CD14-positive monocyte (primary cell): ENCODE results near the gene NEGR1. TPM values are rescaled to one million over a fixed set of nuclear protein-coding genes. Genes with fewer than 3 reads are reported as not detected.

Experiments
- DNase-seq, 3 donors: peaks; one replicate each; pipeline ENCODE4 v3.0.0-alpha.2; 2011 to 2022
- H2AFZ ChIP-seq: 2 replicates; pipeline ENCODE4 v1.6.0; 2012; ENCODE audit warnings: mild to moderate bottlenecking, low read depth, low read length, inconsistent platforms; ENCODE audit not compliant: insufficient read depth, poor library complexity, severe bottlenecking
- H3K27ac ChIP-seq, 2 donors: 1 replicate in 1 of 2; 2 replicates in 1 of 2; pipeline ENCODE4 v1.5.1; 2012 to 2013; ENCODE audit warnings: low read length in 2 of 2, control low read depth in 1 of 2, inconsistent platforms in 1 of 2, low read depth in 1 of 2, mild to moderate bottlenecking in 1 of 2
- H3K27me3 ChIP-seq, 2 donors: one replicate each; pipeline versions ENCODE4 v1.6.0 to v1.6.1; 2011 to 2013; ENCODE audit warnings: low read length in 2 of 2; ENCODE audit not compliant: control insufficient read depth in 2 of 2, insufficient read depth in 2 of 2
- H3K36me3 ChIP-seq, 2 donors: replicated peaks in 1 of 2; 1 replicate in 1 of 2; 2 replicates in 1 of 2; pipeline versions ENCODE4 v1.5.1 to v1.6.1; 2012 to 2013; ENCODE audit warnings: low read length in 2 of 2, control low read depth in 1 of 2, inconsistent platforms in 1 of 2, mild to moderate bottlenecking in 1 of 2; ENCODE audit not compliant: insufficient read depth in 2 of 2, control insufficient read depth in 1 of 2
- H3K4me1 ChIP-seq, 2 donors: 1 replicate in 1 of 2; 2 replicates in 1 of 2; pipeline versions ENCODE4 v1.5.1 to v1.6.1; 2012 to 2013; ENCODE audit warnings: low read length in 2 of 2, control low read depth in 1 of 2, inconsistent platforms in 1 of 2, mild to moderate bottlenecking in 1 of 2, moderate library complexity in 1 of 2; ENCODE audit not compliant: insufficient read depth in 2 of 2, control insufficient read depth in 1 of 2
- H3K4me2 ChIP-seq: replicated peaks from 2 replicates; pipeline ENCODE3; 2012; ENCODE audit warnings: low read length, moderate library complexity, mild to moderate bottlenecking; ENCODE audit not compliant: poor library complexity, severe bottlenecking; ENCODE audit errors: extremely low read depth
- H3K4me3 ChIP-seq, 3 experiments: fragments of 200-600 bp in 1 of 3; sonication (generic) in 1 of 3; replicated peaks in 1 of 3; 1 replicate in 2 of 3; 2 replicates in 1 of 3; pipeline ENCODE4 v1.5.1; 2011 to 2013; ENCODE audit warnings: low read length in 3 of 3, mild to moderate bottlenecking in 3 of 3, control low read depth in 2 of 3, low read depth in 2 of 3, inconsistent platforms in 1 of 3, moderate library complexity in 1 of 3
- H3K79me2 ChIP-seq: 2 replicates; pipeline ENCODE4 v1.6.0; 2012; ENCODE audit warnings: mild to moderate bottlenecking, control low read depth, inconsistent platforms, low read length, moderate library complexity; ENCODE audit not compliant: insufficient read depth
- H3K9ac ChIP-seq: 2 replicates; pipeline ENCODE4 v1.6.0; 2017; ENCODE audit warnings: low read length, mild to moderate bottlenecking; ENCODE audit not compliant: insufficient read depth, poor library complexity, severe bottlenecking
- H3K9me3 ChIP-seq, 2 donors: replicated peaks in 1 of 2; 1 replicate in 1 of 2; 2 replicates in 1 of 2; pipeline versions ENCODE4 v1.5.1 to v1.6.1; 2012 to 2013; ENCODE audit warnings: low read length in 2 of 2, control low read depth in 1 of 2; ENCODE audit not compliant: control insufficient read depth in 1 of 2, insufficient read depth in 1 of 2
- H4K20me1 ChIP-seq: 2 replicates; pipeline ENCODE4 v1.6.0; 2012; ENCODE audit warnings: mild to moderate bottlenecking, low read length, control low read depth, moderate library complexity; ENCODE audit not compliant: insufficient read depth
- H3K27ac Mint-ChIP-seq, 7 donors: one replicate each; pipeline ENCODE4 v1.8.0; 2020; ENCODE audit warnings: mild to moderate bottlenecking in 7 of 7, mixed read lengths in 7 of 7, moderate library complexity in 6 of 7, inconsistent platforms in 2 of 7
- H3K27me3 Mint-ChIP-seq, 3 donors: one replicate each; pipeline ENCODE4 v1.8.0; 2021 to 2022; ENCODE audit warnings: low read depth in 3 of 3, mild to moderate bottlenecking in 3 of 3, mixed read lengths in 3 of 3, moderate library complexity in 3 of 3, inconsistent platforms in 1 of 3
- H3K36me3 Mint-ChIP-seq, 2 donors: one replicate each; pipeline ENCODE4 v1.8.0; 2020; ENCODE audit warnings: mixed read lengths in 2 of 2, inconsistent platforms in 1 of 2, mild to moderate bottlenecking in 1 of 2
- H3K4me1 Mint-ChIP-seq: one replicate; pipeline ENCODE4 v1.8.0; 2020; ENCODE audit warnings: mild to moderate bottlenecking, mixed read lengths
- H3K4me3 Mint-ChIP-seq, 2 donors: one replicate each; pipeline ENCODE4 v1.8.0; 2020; ENCODE audit warnings: mild to moderate bottlenecking in 2 of 2, mixed read lengths in 2 of 2, moderate library complexity in 1 of 2
- H3K9me3 Mint-ChIP-seq, 7 donors: one replicate each; pipeline ENCODE4 v1.8.0; 2020 to 2022; ENCODE audit warnings: mixed read lengths in 7 of 7, mild to moderate bottlenecking in 6 of 7, moderate library complexity in 6 of 7, inconsistent platforms in 2 of 7
- CTCF ChIP-seq: fragments of 200-600 bp; IDR thresholded peaks from one replicate; pipeline ENCODE4 v1.8.0; 2022; ENCODE audit warnings: antibody characterized with exemption, mild to moderate bottlenecking
- WGBS: methylation state at CpG from one replicate; pipeline ENCODE4 v1.1.5; 2013; ENCODE audit warnings: missing lambda C conversion rate; ENCODE audit not compliant: insufficient coverage; 5-methylcytosine and 5-hydroxymethylcytosine counted together
- intact Hi-C, 2 donors: fragments of 100-400 bp; cut with micrococcal nuclease; formaldehyde crosslinking; loops; one replicate each; pipeline versions ENCODE4 v1.15.0 to v1.15.1; 2023
- polyA plus RNA-seq, 3 donors: library from polyadenylated mRNA; depleted of rRNA in 1 of 3; unstranded in 2 of 3; stranded (reverse) in 1 of 3; fragments of 300-500 nt in 2 of 3; fragments of >200 nt in 1 of 3; fragmentation: Illumina TruSeq in 2 of 3; gene quantifications; 1 replicate in 2 of 3; 2 replicates in 1 of 3; pipeline ENCODE4 v1.2.3, GENCODE V29; 2012 to 2021

The NEGR1 gene
- polyA plus RNA-seq, 3 donors = 0.03 to 0.15 (median 0.13) TPM

- intact Hi-C loops = no loop called here
- H3K27ac ChIP-seq = no peak overlapping the region
- DNase-seq = no peak
- H2AFZ ChIP-seq = no peak overlapping the region
- H3K9me3 ChIP-seq = peaks cover 0 to 2% of the 10 kb centered on the region in 2 donors
- H3K4me2 ChIP-seq = no peak overlapping the region
- no peak overlapping the region for H3K27ac Mint-ChIP-seq
- no peaks in the 10 kb centered on the region for H3K36me3 ChIP-seq
- H3K9ac ChIP-seq = no peak overlapping the region
- H3K4me1 ChIP-seq = no peaks in the 10 kb centered on the region
- H3K4me3 Mint-ChIP-seq = no peak overlapping the region
- peaks cover 0 to 10% (median 3%) of the 10 kb centered on the region in 7 donors for H3K9me3 Mint-ChIP-seq
- H3K79me2 ChIP-seq = no peaks in the 10 kb centered on the region
- H4K20me1 ChIP-seq = no peaks in the 10 kb centered on the region
- no peaks in the 10 kb centered on the region for H3K27me3 Mint-ChIP-seq
- no peak overlapping the region for H3K4me3 ChIP-seq
- no peak for TF ChIP-seq CTCF
- H3K36me3 Mint-ChIP-seq = no peaks in the 10 kb centered on the region
- no peaks in the 10 kb centered on the region for H3K27me3 ChIP-seq
- no peaks in the 10 kb centered on the region for H3K4me1 Mint-ChIP-seq
Observed at GRCh38 chr1:72075425-72075824, 206.9 kb downstream of the NEGR1 start.

DNA sequence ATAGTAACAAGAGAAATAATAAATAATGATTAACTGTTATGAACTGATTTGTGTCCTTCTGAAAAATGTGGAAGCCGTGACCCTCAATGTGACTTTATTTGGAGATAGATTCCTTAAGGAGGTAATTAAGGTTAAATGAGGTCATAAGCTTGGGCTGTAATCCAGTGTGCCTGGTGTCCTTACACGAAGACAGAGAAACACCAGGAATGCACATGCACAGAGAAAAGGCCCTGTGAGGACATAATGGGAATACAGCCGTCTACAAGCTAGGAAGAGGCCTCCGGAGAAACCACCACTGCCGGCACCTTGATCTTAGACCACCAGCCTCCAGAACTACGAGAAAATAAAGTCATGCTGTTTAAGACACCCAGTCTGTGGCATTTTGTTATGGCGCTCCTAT is 215.9 kb downstream of the NEGR1 start:
- H3K27me3 Mint-ChIP-seq = no peaks in the 10 kb centered on the region
- H3K27me3 ChIP-seq = no peaks in the 10 kb centered on the region

More for the DNA sequence above, 215.9 kb downstream of the NEGR1 start:
- H3K9me3 ChIP-seq = no peaks in the 10 kb centered on the region
- no peak overlapping the region for H3K4me3 Mint-ChIP-seq
- peaks cover 0 to 4% (median 0%) of the 10 kb centered on the region in 7 donors for H3K9me3 Mint-ChIP-seq
- H4K20me1 ChIP-seq = no peaks in the 10 kb centered on the region
- intact Hi-C loops = no loop called here
- no peaks in the 10 kb centered on the region for H3K79me2 ChIP-seq
- H3K36me3 Mint-ChIP-seq = no peaks in the 10 kb centered on the region
- H2AFZ ChIP-seq = no peak overlapping the region
- H3K9ac ChIP-seq = no peak overlapping the region
- no peak overlapping the region for H3K4me3 ChIP-seq
- H3K36me3 ChIP-seq = no peaks in the 10 kb centered on the region
- 75% methylated on average over 4 of the region's 7 CpGs for WGBS
- H3K4me2 ChIP-seq = no peak overlapping the region
- H3K4me1 Mint-ChIP-seq = peaks cover 18% of the 10 kb centered on the region
- TF ChIP-seq CTCF = no peak
- H3K4me1 ChIP-seq = peaks cover 4% of the 10 kb centered on the region in 2 donors
- no peak for DNase-seq
- H3K27ac Mint-ChIP-seq = no peak overlapping the region
- no peak overlapping the region for H3K27ac ChIP-seq
